Mucosa of descending colon (tissue), 3 donors: ENCODE results near the gene SEPTIN2. TPM values are rescaled to one million over a fixed set of nuclear protein-coding genes. Genes with fewer than 3 reads are reported as not detected.

ENCODE experiments used
- ATAC-seq: fragments of 200-7000 bp; cut with Tn5 transposase; one replicate; pipeline ENCODE4 v1.9.1; 2020; ENCODE audit warnings: mild to moderate bottlenecking, moderate library complexity
- DNase-seq, 3 donors: peaks; one replicate each; pipeline ENCODE4 v3.0.0-alpha.2; 2020
- H3K36me3 ChIP-seq: fragments of 200-600 bp; one replicate; pipeline ENCODE4 v1.8.0; 2021; ENCODE audit warnings: low read depth, mild to moderate bottlenecking
- H3K4me1 ChIP-seq: fragments of 200-600 bp; one replicate; pipeline ENCODE4 v1.8.0; 2021; ENCODE audit warnings: low read depth, mild to moderate bottlenecking
- H3K4me3 ChIP-seq: fragments of 200-600 bp; one replicate; pipeline ENCODE4 v1.8.0; 2021; ENCODE audit warnings: mild to moderate bottlenecking
- H3K9me3 ChIP-seq: fragments of 200-600 bp; one replicate; pipeline ENCODE4 v1.8.0; 2021; ENCODE audit warnings: mild to moderate bottlenecking
- CTCF ChIP-seq: fragments of 200-600 bp; IDR thresholded peaks from one replicate; pipeline ENCODE4 v1.8.0; 2022; ENCODE audit warnings: antibody characterized with exemption, mild to moderate bottlenecking
- intact Hi-C, 2 donors: fragments of 100-400 bp; cut with DNase I in 1 of 2; cut with micrococcal nuclease in 1 of 2; formaldehyde crosslinking; loops; one replicate each; pipeline versions ENCODE4 v1.11.0 to v1.11.1; 2022; cut with DNase I, micrococcal nuclease
- total RNA-seq, 3 donors: library from RNA; stranded (reverse); fragmentation: NEBNext Ultra II Directional in 2 of 3; extraction: Animal tissue kit (Norgen Biotek cat#: 25700) in 2 of 3; gene quantifications; one replicate each; pipeline versions ENCODE4 v1.2.1 to v1.2.4, GENCODE V29; 2021 to 2023
- donor health status: DM: no; HTN: no; CAD: no; lungs with moderate emphysema.
- donor health status: DM: no; HTN: no; CAD: no.
- donor health status: DM: no; HTN: yes; CAD: no.

The SEPTIN2 gene
- total RNA-seq, 3 donors from 2014 or later = 185 to 262 (median 221) TPM

GRCh38 chr2:241304039-241304670 is 11.6 kb upstream of the SEPTIN2 start:
- Histone ChIP-seq H3K36me3 (no peaks in the 10 kb centered on the region), H3K4me1 (no peaks in the 10 kb centered on the region), H3K4me3 (no peak overlapping the region), H3K9me3 (no peaks in the 10 kb centered on the region)
- DNase-seq = no peak
- ATAC-seq = no peak
- TF ChIP-seq CTCF = no peak
- intact Hi-C loops = no loop called here

GRCh38 chr2:241307055-241307454 is 8.7 kb upstream of the SEPTIN2 start:
- H3K9me3 ChIP-seq = no peaks in the 10 kb centered on the region
- intact Hi-C loops = no loop called here
- H3K36me3 ChIP-seq = no peaks in the 10 kb centered on the region
- no peak overlapping the region for H3K4me3 ChIP-seq
- TF ChIP-seq CTCF = no peak
- DNase-seq (no peak), ATAC-seq (no peak)
- H3K4me1 ChIP-seq = peaks cover 8% of the 10 kb centered on the region

- no peak overlapping the region for H3K4me3 ChIP-seq
- H3K9me3 ChIP-seq = no peaks in the 10 kb centered on the region
- TF ChIP-seq CTCF = no peak
- H3K4me1 ChIP-seq = peaks cover 8% of the 10 kb centered on the region
- no peaks in the 10 kb centered on the region for H3K36me3 ChIP-seq
- no peak for ATAC-seq
- no peak for DNase-seq
- intact Hi-C loops = no loop called here
These were observed 7.5 kb upstream of the SEPTIN2 start for GRCh38 chr2:241308267-241308666.

- Histone ChIP-seq H3K36me3 (no peaks in the 10 kb centered on the region), H3K9me3 (no peaks in the 10 kb centered on the region), H3K4me3 (no peak overlapping the region), H3K4me1 (peaks cover 13% of the 10 kb centered on the region)
- TF ChIP-seq CTCF = no peak
- DNase-seq = no peak
- intact Hi-C loops = no loop called here
- no peak for ATAC-seq
These were observed 6.8 kb upstream of the SEPTIN2 start for GRCh38 chr2:241308832-241309500.

GRCh38 chr2:241309684-241310117 is 6.0 kb upstream of the SEPTIN2 start:
- H3K9me3 ChIP-seq = no peaks in the 10 kb centered on the region
- DNase-seq = peak in 1 of 3 donors; percentile 33
- no peak for TF ChIP-seq CTCF
- no peaks in the 10 kb centered on the region for H3K36me3 ChIP-seq
- H3K4me1 ChIP-seq = peaks cover 15% of the 10 kb centered on the region
- peak; percentile 68 for ATAC-seq
- intact Hi-C loops = no loop called here
- H3K4me3 ChIP-seq = no peak overlapping the region
